Suprapubic skin (tissue), 4 donors: ENCODE measurements around the gene RALGPS1. TPM values are rescaled to one million over a fixed set of nuclear protein-coding genes. Genes with fewer than 3 reads are reported as not detected.

Experiments
- DNase-seq, 2 donors: peaks; one replicate each; pipeline ENCODE4 v3.0.0-alpha.2; 2019; ENCODE audit warnings: low spot score in 2 of 2
- H3K27ac ChIP-seq: fragments of 200-600 bp; sonication (generic); one replicate; pipeline ENCODE4 v1.5.1; 2019
- H3K27me3 ChIP-seq: fragments of 200-600 bp; sonication (generic); one replicate; pipeline ENCODE4 v1.5.1; 2019
- H3K36me3 ChIP-seq: fragments of 200-600 bp; sonication (generic); one replicate; pipeline ENCODE4 v1.5.1; 2019
- H3K4me1 ChIP-seq: fragments of 200-600 bp; sonication (generic); one replicate; pipeline ENCODE4 v1.5.1; 2019
- H3K4me3 ChIP-seq: fragments of 200-600 bp; sonication (generic); one replicate; pipeline ENCODE4 v1.5.1; 2019; ENCODE audit warnings: mild to moderate bottlenecking
- H3K9me3 ChIP-seq: fragments of 200-600 bp; sonication (generic); one replicate; pipeline ENCODE4 v1.5.1; 2019
- CTCF ChIP-seq, 2 donors: fragments of 200-600 bp in 1 of 2; fragments of 450-650 bp in 1 of 2; sonication (generic) in 1 of 2; IDR thresholded peaks; one replicate each; pipeline ENCODE4 v1.5.1; 2016 to 2019; ENCODE audit warnings: antibody characterized with exemption in 2 of 2, mild to moderate bottlenecking in 1 of 2, moderate library complexity in 1 of 2
- EP300 ChIP-seq: sonication (generic); formaldehyde crosslinking; IDR thresholded peaks from one replicate; pipeline ENCODE4 v1.6.1; 2017; ENCODE audit warnings: antibody characterized with exemption
- POLR2A ChIP-seq, 2 donors: fragments of 450-650 bp; IDR thresholded peaks; one replicate each; pipeline ENCODE4 v1.6.1; 2017; ENCODE audit warnings: antibody characterized with exemption in 2 of 2, mild to moderate bottlenecking in 2 of 2, moderate library complexity in 2 of 2
- POLR2AphosphoS5 ChIP-seq, 3 donors: sonication (generic); formaldehyde crosslinking; IDR thresholded peaks; one replicate each; pipeline ENCODE4 v1.6.1; 2017; ENCODE audit warnings: antibody characterized with exemption in 3 of 3
- WGBS: methylation state at CpG from one replicate; pipeline ENCODE4 v1.1.5; 2018; 5-methylcytosine and 5-hydroxymethylcytosine counted together
- total RNA-seq, 4 donors: library from RNA; depleted of rRNA; stranded (reverse); fragments of >200 nt; gene quantifications; one replicate each; pipeline ENCODE4 v1.1.0, GENCODE V29; 2016

Gene RALGPS1
- total RNA-seq, 4 donors from 2014 or later: 14.8 to 86.7 (median 21.4) TPM

GRCh38 chr9:127255692-127256091 is 341.1 kb downstream of the RALGPS1 start:
- Histone ChIP-seq H3K36me3 (no peaks in the 10 kb centered on the region), H3K27me3 (no peaks in the 10 kb centered on the region), H3K4me3 (no peak overlapping the region), H3K4me1 (peaks cover 3% of the 10 kb centered on the region), H3K9me3 (no peaks in the 10 kb centered on the region), H3K27ac (no peak overlapping the region)
- DNase-seq: no peak
- TF ChIP-seq CTCF (IDR thresholded peaks at IDR 0.05): no peak
- TF ChIP-seq POLR2AphosphoS5 (IDR thresholded peaks at IDR 0.05): no peak
- TF ChIP-seq EP300: no peak
- TF ChIP-seq POLR2A (IDR thresholded peaks at IDR 0.05): no peak

GRCh38 chr9:127256324-127256723 is 341.7 kb downstream of the RALGPS1 start:
- H3K36me3 ChIP-seq: no peaks in the 10 kb centered on the region
- H3K4me1 ChIP-seq: peaks cover 3% of the 10 kb centered on the region
- 87% methylated on average over 5 of the region's 5 CpGs for WGBS
- no peak for DNase-seq
- no peak overlapping the region for H3K4me3 ChIP-seq
- no peaks in the 10 kb centered on the region for H3K27me3 ChIP-seq
- H3K27ac ChIP-seq: no peak overlapping the region
- no peak for TF ChIP-seq CTCF (IDR thresholded peaks at IDR 0.05)
- TF ChIP-seq POLR2A (IDR thresholded peaks at IDR 0.05): no peak
- no peak for TF ChIP-seq EP300
- no peak for TF ChIP-seq POLR2AphosphoS5 (IDR thresholded peaks at IDR 0.05)
- no peaks in the 10 kb centered on the region for H3K9me3 ChIP-seq

GRCh38 chr9:127258606-127259471 is 344.3 kb downstream of the RALGPS1 start:
- WGBS: 91% methylated on average over 7 of the region's 7 CpGs
- no peaks in the 10 kb centered on the region for H3K27me3 ChIP-seq
- H3K27ac ChIP-seq: no peak overlapping the region
- TF ChIP-seq EP300 (no peak), POLR2AphosphoS5 (IDR thresholded peaks at IDR 0.05) (no peak), CTCF (IDR thresholded peaks at IDR 0.05) (no peak), POLR2A (IDR thresholded peaks at IDR 0.05) (no peak)
- H3K36me3 ChIP-seq: no peaks in the 10 kb centered on the region
- peaks cover 9% of the 10 kb centered on the region for H3K4me1 ChIP-seq
- no peak for DNase-seq
- H3K9me3 ChIP-seq: no peaks in the 10 kb centered on the region
- no peak overlapping the region for H3K4me3 ChIP-seq

GRCh38 chr9:127262602-127263001 is 348.0 kb downstream of the RALGPS1 start:
- no peaks in the 10 kb centered on the region for H3K36me3 ChIP-seq
- H3K9me3 ChIP-seq: no peaks in the 10 kb centered on the region
- peaks cover 9% of the 10 kb centered on the region for H3K4me1 ChIP-seq
- no peak overlapping the region for H3K4me3 ChIP-seq
- TF ChIP-seq CTCF (IDR thresholded peaks at IDR 0.05): no peak
- no peak for TF ChIP-seq EP300
- TF ChIP-seq POLR2A (IDR thresholded peaks at IDR 0.05): no peak
- TF ChIP-seq POLR2AphosphoS5 (IDR thresholded peaks at IDR 0.05): no peak
- DNase-seq: no peak
- no peaks in the 10 kb centered on the region for H3K27me3 ChIP-seq
- no peak overlapping the region for H3K27ac ChIP-seq

- no peak for TF ChIP-seq CTCF (IDR thresholded peaks at IDR 0.05)
- TF ChIP-seq EP300: no peak
- TF ChIP-seq POLR2A (IDR thresholded peaks at IDR 0.05): no peak
- TF ChIP-seq POLR2AphosphoS5 (IDR thresholded peaks at IDR 0.05): no peak
- Histone ChIP-seq H3K27ac (no peak overlapping the region), H3K36me3 (no peaks in the 10 kb centered on the region), H3K9me3 (no peaks in the 10 kb centered on the region), H3K4me1 (peaks cover 9% of the 10 kb centered on the region), H3K27me3 (no peaks in the 10 kb centered on the region), H3K4me3 (no peak overlapping the region)
- no peak for DNase-seq
- 89% methylated on average over 9 of the region's 9 CpGs for WGBS
These were observed 348.7 kb downstream of the RALGPS1 start for GRCh38 chr9:127263237-127263636.
